Gastrocnemius medialis (tissue), 4 donors: ENCODE results near the gene NLRP4.

Experiments
- CTCF ChIP-seq, 5 experiments: fragments of 450-650 bp in 3 of 5; fragments of 200-600 bp in 2 of 5; sonication (generic) in 2 of 5; IDR thresholded peaks in 4 of 5; conservative IDR thresholded peaks in 1 of 5; 1 replicate in 4 of 5; 2 replicates in 1 of 5; pipeline ENCODE4 v1.5.1; 2016 to 2019; ENCODE audit warnings: antibody characterized with exemption in 5 of 5, mild to moderate bottlenecking in 3 of 5, moderate library complexity in 3 of 5
- POLR2A ChIP-seq, 2 donors: fragments of 450-650 bp; IDR thresholded peaks; one replicate each; pipeline ENCODE4 v1.6.1; 2017; ENCODE audit warnings: antibody characterized with exemption in 2 of 2, mild to moderate bottlenecking in 2 of 2, moderate library complexity in 2 of 2

GRCh38 chr19:55795021-55795420 is 41.3 kb upstream of the NLRP4 start:
- TF ChIP-seq CTCF (IDR thresholded peaks at IDR 0.05 in 4 of 5, conservative IDR thresholded peaks at IDR 0.05 in 1 of 5) (no peak), POLR2A (IDR thresholded peaks at IDR 0.05) (no peak)
